SK-N-SH treated with all-trans-retinoic acid at 6 μM for 48 hours (cell line): Measurements from ENCODE around the gene EIF2S1.

Experiments used
- ATAC-seq: fragments of 200-7000 bp; cut with Tn5 transposase; 3 replicates; pipeline ENCODE4 v1.9.1; 2020; ENCODE audit warnings: mild to moderate bottlenecking, moderate library complexity
- ARNTL ChIP-seq: fragments of 450-650 bp; formaldehyde crosslinking; IDR thresholded peaks from 2 replicates; pipeline ENCODE4 v1.5.0; 2020; ENCODE audit warnings: low read depth, mild to moderate bottlenecking, moderate library complexity, borderline replicate concordance
- BACH2 ChIP-seq: fragments of 250-450 bp; sonication (Bioruptor Pico); IDR thresholded peaks from 2 replicates; pipeline ENCODE4 v1.9.0; 2021; ENCODE audit warnings: mild to moderate bottlenecking, borderline replicate concordance
- CSDC2 ChIP-seq: fragments of 250-450 bp; sonication (Bioruptor Pico); IDR thresholded peaks from 2 replicates; pipeline ENCODE4 v1.5.0; 2020; ENCODE audit warnings: mild to moderate bottlenecking, moderate library complexity
- ESRRG ChIP-seq: fragments of 250-450 bp; sonication (Bioruptor Pico); IDR thresholded peaks from 2 replicates; pipeline ENCODE4 v1.6.1; 2021; ENCODE audit warnings: mild to moderate bottlenecking
- GLIS3 ChIP-seq: fragments of 250-450 bp; sonication (Bioruptor Pico); IDR thresholded peaks from 2 replicates; pipeline ENCODE4 v1.5.0; 2020; ENCODE audit warnings: mild to moderate bottlenecking, moderate library complexity
- ISL1 ChIP-seq: fragments of 250-450 bp; sonication (Bioruptor Pico); IDR thresholded peaks from 2 replicates; pipeline ENCODE4 v2.1.2; 2022; ENCODE audit warnings: mild to moderate bottlenecking, moderate library complexity
- PPARA ChIP-seq: fragments of 250-450 bp; sonication (Bioruptor Pico); IDR thresholded peaks from 2 replicates; pipeline ENCODE4 v1.5.0; 2020; ENCODE audit warnings: mild to moderate bottlenecking, borderline replicate concordance
- TCF4 ChIP-seq: fragments of 250-450 bp; sonication (Bioruptor Pico); IDR thresholded peaks from 2 replicates; pipeline ENCODE4 v1.8.0; 2021; ENCODE audit warnings: mild to moderate bottlenecking, moderate library complexity, borderline replicate concordance
- TOX ChIP-seq: fragments of 250-450 bp; sonication (Bioruptor Pico); IDR thresholded peaks from 2 replicates; pipeline ENCODE4 v1.8.0; 2021; ENCODE audit warnings: mild to moderate bottlenecking, moderate library complexity, borderline replicate concordance
- ZC3H10 ChIP-seq: fragments of 250-450 bp; sonication (Bioruptor Pico); IDR thresholded peaks from 2 replicates; pipeline ENCODE4 v1.5.1; 2021; ENCODE audit warnings: mild to moderate bottlenecking, moderate library complexity
- ZFP3 ChIP-seq: fragments of 250-450 bp; sonication (Bioruptor Pico); IDR thresholded peaks from 2 replicates; pipeline ENCODE4 v1.5.0; 2020; ENCODE audit warnings: mild to moderate bottlenecking, moderate library complexity
- ZFP30 ChIP-seq: fragments of 450-650 bp; formaldehyde crosslinking; IDR thresholded peaks from 2 replicates; pipeline ENCODE4 v1.5.0; 2022; ENCODE audit warnings: mild to moderate bottlenecking, moderate library complexity
- ZNF565 ChIP-seq: fragments of 450-650 bp; formaldehyde crosslinking; conservative IDR thresholded peaks from 2 replicates; pipeline ENCODE4 v1.5.0; 2020; ENCODE audit warnings: low read depth, mild to moderate bottlenecking, moderate library complexity
- ZNF70 ChIP-seq: fragments of 450-650 bp; formaldehyde crosslinking; IDR thresholded peaks from 2 replicates; pipeline ENCODE4 v1.5.0; 2020; ENCODE audit warnings: mild to moderate bottlenecking, moderate library complexity
- ZNF8 ChIP-seq: fragments of 450-650 bp; formaldehyde crosslinking; IDR thresholded peaks from 2 replicates; pipeline ENCODE4 v1.5.0; 2020; ENCODE audit warnings: mild to moderate bottlenecking, moderate library complexity
- TF ChIP-seq, protein P1 (sequence below): fragments of 250-450 bp; sonication (Bioruptor Pico); IDR thresholded peaks from 2 replicates; pipeline ENCODE4 v1.5.0; 2020; ENCODE audit warnings: mild to moderate bottlenecking, moderate library complexity
- TF ChIP-seq, protein P2 (sequence below): fragments of 250-450 bp; sonication (Bioruptor Pico); IDR thresholded peaks from 2 replicates; pipeline ENCODE4 v1.5.1; 2021; ENCODE audit warnings: mild to moderate bottlenecking, moderate library complexity
- TF ChIP-seq, protein P3 (sequence below): fragments of 250-450 bp; sonication (Bioruptor Pico); IDR thresholded peaks from 2 replicates; pipeline ENCODE4 v1.8.0; 2021; ENCODE audit warnings: low read depth, mild to moderate bottlenecking, moderate library complexity, borderline replicate concordance
- TF ChIP-seq, protein P4 (sequence below): fragments of 250-450 bp; sonication (Bioruptor Pico); IDR thresholded peaks from 2 replicates; pipeline ENCODE4 v1.5.1; 2020; ENCODE audit warnings: low read depth, mild to moderate bottlenecking, moderate library complexity
- TF ChIP-seq, protein P5 (sequence below): fragments of 250-450 bp; sonication (Bioruptor Pico); IDR thresholded peaks from 2 replicates; pipeline ENCODE4 v1.8.0; 2020; ENCODE audit warnings: mild to moderate bottlenecking, moderate library complexity, borderline replicate concordance

The EIF2S1 gene

DNA sequence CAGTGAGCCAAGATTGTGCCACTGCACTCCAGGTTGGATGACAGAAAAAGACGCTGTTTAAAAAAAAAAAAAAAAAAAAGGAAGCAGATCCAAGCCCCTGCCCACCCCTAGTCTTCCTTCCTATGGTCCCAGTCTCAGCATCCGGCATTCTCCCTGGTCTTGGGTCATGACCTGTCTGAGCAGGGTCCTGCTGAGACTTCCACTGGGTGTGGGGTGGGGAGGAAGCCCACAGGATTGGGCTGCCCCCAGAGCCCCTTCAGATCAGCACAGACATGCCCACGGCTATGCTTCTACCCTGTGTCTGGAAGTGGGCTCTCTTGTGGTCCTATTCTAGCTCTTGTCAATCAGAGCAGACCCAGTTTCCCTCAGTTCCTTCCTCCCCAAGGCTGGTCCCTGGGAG, 64.4 kb downstream of the EIF2S1 start:
- no peak for ATAC-seq
- TF ChIP-seq, protein P1, sequence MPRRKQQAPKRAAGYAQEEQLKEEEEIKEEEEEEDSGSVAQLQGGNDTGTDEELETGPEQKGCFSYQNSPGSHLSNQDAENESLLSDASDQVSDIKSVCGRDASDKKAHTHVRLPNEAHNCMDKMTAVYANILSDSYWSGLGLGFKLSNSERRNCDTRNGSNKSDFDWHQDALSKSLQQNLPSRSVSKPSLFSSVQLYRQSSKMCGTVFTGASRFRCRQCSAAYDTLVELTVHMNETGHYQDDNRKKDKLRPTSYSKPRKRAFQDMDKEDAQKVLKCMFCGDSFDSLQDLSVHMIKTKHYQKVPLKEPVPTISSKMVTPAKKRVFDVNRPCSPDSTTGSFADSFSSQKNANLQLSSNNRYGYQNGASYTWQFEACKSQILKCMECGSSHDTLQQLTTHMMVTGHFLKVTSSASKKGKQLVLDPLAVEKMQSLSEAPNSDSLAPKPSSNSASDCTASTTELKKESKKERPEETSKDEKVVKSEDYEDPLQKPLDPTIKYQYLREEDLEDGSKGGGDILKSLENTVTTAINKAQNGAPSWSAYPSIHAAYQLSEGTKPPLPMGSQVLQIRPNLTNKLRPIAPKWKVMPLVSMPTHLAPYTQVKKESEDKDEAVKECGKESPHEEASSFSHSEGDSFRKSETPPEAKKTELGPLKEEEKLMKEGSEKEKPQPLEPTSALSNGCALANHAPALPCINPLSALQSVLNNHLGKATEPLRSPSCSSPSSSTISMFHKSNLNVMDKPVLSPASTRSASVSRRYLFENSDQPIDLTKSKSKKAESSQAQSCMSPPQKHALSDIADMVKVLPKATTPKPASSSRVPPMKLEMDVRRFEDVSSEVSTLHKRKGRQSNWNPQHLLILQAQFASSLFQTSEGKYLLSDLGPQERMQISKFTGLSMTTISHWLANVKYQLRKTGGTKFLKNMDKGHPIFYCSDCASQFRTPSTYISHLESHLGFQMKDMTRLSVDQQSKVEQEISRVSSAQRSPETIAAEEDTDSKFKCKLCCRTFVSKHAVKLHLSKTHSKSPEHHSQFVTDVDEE, result no peak
- TF ChIP-seq ZFP3 (CRISPR knock-in tag) (no peak), ISL1 (no peak), ZNF70 (CRISPR knock-in tag) (no peak), GLIS3 (CRISPR knock-in tag) (no peak)

DNA sequence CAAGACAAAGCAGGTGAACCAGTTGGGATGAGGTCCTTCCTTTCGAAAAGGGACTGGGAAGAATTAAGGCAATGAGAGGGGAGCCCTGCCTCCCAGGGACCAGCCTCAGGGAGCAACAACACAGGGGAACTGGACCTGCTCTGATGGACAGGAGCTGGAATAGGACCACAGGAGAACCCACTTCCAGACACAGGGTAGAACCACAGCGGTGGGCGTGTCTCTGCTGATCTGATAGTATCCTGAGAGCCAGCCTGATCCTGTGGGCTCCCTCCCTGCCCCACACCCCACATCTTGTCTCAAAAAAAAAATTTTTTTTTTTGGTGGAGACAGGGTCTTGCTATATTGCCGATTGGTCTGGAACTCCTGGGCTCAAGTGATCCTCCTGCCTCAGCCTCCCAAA, 65.5 kb downstream of the EIF2S1 start:
- no peak for ATAC-seq
- TF ChIP-seq, protein P2, sequence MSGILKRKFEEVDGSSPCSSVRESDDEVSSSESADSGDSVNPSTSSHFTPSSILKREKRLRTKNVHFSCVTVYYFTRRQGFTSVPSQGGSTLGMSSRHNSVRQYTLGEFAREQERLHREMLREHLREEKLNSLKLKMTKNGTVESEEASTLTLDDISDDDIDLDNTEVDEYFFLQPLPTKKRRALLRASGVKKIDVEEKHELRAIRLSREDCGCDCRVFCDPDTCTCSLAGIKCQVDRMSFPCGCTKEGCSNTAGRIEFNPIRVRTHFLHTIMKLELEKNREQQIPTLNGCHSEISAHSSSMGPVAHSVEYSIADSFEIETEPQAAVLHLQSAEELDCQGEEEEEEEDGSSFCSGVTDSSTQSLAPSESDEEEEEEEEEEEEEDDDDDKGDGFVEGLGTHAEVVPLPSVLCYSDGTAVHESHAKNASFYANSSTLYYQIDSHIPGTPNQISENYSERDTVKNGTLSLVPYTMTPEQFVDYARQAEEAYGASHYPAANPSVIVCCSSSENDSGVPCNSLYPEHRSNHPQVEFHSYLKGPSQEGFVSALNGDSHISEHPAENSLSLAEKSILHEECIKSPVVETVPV (CRISPR knock-in tag), result no peak
- TF ChIP-seq ZC3H10 (CRISPR knock-in tag) (no peak), ZNF565 (CRISPR knock-in tag) (no peak), ISL1 (no peak), TOX (CRISPR knock-in tag) (no peak), ZFP3 (CRISPR knock-in tag) (no peak), ESRRG (no peak), CSDC2 (CRISPR knock-in tag) (no peak), ARNTL (no peak)
- TF ChIP-seq, protein P3, sequence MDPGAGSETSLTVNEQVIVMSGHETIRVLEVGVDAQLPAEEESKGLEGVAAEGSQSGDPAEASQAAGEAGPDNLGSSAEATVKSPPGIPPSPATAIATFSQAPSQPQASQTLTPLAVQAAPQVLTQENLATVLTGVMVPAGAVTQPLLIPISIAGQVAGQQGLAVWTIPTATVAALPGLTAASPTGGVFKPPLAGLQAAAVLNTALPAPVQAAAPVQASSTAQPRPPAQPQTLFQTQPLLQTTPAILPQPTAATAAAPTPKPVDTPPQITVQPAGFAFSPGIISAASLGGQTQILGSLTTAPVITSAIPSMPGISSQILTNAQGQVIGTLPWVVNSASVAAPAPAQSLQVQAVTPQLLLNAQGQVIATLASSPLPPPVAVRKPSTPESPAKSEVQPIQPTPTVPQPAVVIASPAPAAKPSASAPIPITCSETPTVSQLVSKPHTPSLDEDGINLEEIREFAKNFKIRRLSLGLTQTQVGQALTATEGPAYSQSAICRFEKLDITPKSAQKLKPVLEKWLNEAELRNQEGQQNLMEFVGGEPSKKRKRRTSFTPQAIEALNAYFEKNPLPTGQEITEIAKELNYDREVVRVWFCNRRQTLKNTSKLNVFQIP (CRISPR knock-in tag), result no peak
- TF ChIP-seq, protein P1, result no peak
- TF ChIP-seq, protein P4, sequence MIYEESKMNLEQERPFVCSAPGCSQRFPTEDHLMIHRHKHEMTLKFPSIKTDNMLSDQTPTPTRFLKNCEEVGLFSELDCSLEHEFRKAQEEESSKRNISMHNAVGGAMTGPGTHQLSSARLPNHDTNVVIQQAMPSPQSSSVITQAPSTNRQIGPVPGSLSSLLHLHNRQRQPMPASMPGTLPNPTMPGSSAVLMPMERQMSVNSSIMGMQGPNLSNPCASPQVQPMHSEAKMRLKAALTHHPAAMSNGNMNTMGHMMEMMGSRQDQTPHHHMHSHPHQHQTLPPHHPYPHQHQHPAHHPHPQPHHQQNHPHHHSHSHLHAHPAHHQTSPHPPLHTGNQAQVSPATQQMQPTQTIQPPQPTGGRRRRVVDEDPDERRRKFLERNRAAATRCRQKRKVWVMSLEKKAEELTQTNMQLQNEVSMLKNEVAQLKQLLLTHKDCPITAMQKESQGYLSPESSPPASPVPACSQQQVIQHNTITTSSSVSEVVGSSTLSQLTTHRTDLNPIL (CRISPR knock-in tag), result no peak

DNA sequence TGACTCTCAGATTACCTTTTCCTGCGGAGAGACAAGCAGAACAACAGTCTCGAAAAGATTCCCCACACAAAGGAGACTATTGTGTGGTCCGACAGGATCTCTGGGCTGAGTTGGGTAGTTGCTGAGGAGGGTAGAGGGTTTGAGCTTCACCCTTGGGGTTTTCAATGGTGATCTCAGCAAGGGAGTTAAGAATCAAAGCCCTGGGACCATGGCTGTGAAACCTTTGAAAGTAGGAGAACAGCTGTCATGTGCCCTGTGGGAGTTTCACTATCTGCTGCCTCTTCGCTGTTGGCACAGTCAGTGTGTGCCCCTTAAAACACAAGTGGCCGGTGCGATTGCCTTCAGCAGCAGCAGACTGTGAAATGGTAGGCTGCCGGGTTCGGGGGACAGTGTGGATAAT, 66.0 kb downstream of the EIF2S1 start:
- ATAC-seq, result no peak
- TF ChIP-seq TCF4 (CRISPR knock-in tag), result no peak
- TF ChIP-seq ZFP30 (CRISPR knock-in tag), result no peak
- TF ChIP-seq PPARA, result no peak
- TF ChIP-seq CSDC2 (CRISPR knock-in tag), result no peak
- no peak for TF ChIP-seq ZNF8
- no peak for TF ChIP-seq BACH2 (CRISPR knock-in tag)
- TF ChIP-seq, protein P5, sequence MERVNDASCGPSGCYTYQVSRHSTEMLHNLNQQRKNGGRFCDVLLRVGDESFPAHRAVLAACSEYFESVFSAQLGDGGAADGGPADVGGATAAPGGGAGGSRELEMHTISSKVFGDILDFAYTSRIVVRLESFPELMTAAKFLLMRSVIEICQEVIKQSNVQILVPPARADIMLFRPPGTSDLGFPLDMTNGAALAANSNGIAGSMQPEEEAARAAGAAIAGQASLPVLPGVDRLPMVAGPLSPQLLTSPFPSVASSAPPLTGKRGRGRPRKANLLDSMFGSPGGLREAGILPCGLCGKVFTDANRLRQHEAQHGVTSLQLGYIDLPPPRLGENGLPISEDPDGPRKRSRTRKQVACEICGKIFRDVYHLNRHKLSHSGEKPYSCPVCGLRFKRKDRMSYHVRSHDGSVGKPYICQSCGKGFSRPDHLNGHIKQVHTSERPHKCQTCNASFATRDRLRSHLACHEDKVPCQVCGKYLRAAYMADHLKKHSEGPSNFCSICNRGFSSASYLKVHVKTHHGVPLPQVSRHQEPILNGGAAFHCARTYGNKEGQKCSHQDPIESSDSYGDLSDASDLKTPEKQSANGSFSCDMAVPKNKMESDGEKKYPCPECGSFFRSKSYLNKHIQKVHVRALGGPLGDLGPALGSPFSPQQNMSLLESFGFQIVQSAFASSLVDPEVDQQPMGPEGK, result no peak
- no peak for TF ChIP-seq GLIS3 (CRISPR knock-in tag)
- TF ChIP-seq ESRRG, result no peak
- TF ChIP-seq ZFP3 (CRISPR knock-in tag), result no peak
